Stimulated activated CD4-positive, alpha-beta T cell treated with anti-CD3 and anti-CD28 coated beads, Interleukin-1b, Interleukin-23, amount 100 ng/mL, for 4 hours (primary cell): ENCODE data around the gene ADRA2B.
"Not testable (repeated sequence)": the region's sequence is repeated elsewhere in the genome, so short reads cannot be mapped to it uniquely, and the experiment has no call there.

Experiments used
- DNase-seq, 2 donors: peaks; one replicate each; pipeline ENCODE4 v3.0.0-alpha.2; 2020; ENCODE audit warnings: low read depth in 2 of 2

Gene ADRA2B

GRCh38 chr2:96150007-96150640, 33.8 kb upstream of the ADRA2B start:
- no peak for DNase-seq

GRCh38 chr2:96148410-96149217, 32.2 kb upstream of the ADRA2B start:
- DNase-seq = peak; percentile 93 to 95

DNA sequence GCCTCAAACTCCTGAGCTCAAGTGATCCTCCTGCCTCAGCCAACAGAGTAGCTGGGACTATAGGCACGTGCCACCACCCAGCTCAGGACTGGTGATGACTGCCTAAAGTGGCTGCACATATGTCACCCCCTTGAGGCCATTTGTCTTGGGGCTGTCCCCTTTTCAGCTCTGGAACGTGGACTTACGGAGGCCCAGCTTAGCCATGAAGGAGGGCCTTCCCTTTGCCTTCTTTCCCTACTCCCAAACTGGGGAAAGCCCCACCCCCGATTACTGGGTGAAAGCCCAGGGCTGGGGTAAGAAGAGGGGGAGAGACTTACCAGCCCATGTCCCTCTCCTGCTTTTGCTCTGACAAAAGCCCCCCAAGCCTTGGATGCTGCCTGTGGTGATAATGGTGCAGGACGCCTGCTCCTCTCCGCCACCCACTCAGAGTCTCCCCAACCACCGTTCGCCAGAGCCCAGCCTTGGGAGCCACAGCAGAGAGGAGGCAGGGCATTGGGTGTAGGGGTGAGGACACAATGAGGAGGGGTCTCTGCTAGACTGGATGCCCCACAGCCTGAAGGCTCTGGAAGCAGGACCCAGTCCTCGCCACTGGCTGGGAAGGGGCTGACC, 31.3 kb upstream of the ADRA2B start:
- DNase-seq = no peak

DNA sequence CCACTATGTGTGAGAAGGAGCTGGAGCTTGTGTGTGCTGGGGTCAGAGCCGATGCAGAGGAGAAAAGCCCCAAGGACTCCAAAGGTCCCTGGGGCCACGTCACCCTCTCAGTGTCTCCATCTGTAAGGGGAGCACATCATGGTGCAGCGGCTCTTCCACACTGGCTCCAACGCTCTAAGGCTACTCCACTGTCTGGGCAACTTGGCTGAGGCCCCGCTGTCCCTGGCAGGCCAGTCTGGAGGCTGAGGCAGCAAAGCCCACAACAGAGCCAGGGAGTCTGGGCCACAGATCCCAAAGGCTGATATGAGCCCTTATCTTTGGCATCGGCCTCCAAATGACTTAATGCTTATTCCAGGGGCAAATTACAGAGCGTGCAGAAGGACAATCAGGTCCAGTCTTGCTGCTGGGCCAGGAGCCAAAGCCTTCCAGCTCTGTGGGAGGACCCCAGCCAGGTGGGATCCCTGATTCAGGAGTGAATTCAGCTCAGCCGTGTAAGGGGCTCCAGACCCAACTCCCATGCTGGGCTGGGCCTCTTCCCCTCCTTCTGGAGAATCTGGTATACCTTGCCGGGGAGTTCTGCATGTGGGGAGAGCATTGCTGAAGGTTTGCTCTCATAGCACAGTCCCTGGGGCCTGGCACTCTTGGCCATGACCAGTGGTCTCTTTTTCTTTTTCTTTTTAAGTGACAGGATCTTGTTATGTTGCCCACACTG, 30.7 kb upstream of the ADRA2B start:
- DNase-seq = no peak

- DNase-seq = peak; percentile 81 to 83
Measured at GRCh38 chr2:96146153-96146880, 29.9 kb upstream of the ADRA2B start.

DNA sequence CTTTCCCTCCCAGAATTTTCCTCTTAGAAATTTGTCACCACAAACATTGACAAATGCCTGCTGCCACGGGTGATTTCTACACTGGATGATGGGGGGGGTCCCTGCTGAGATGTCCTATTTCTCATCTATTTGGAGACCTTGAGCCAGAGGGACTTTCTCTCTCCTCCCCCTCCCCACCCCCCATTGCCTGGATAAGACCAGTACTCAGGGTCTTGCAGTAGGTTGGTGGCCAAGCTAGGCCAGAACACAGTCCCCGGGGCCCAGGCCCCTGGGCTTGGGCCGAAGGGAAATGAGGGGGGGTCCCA, 29.4 kb upstream of the ADRA2B start:
- no peak for DNase-seq

GRCh38 chr2:96145036-96145847, 28.9 kb upstream of the ADRA2B start, which contains the start of gene DUSP2:
Gene DUSP2 (minus strand): TSS chr2:96145440. CDS start chr2:96145354, 86 bp downstream.
- DNase-seq = peak; percentile 93

GRCh38 chr2:96144481-96145035, 28.2 kb upstream of the ADRA2B start:
- DNase-seq = peak in 1 of 2 donors; percentile 60

GRCh38 chr2:96143848-96144480, 27.6 kb upstream of the ADRA2B start:
- no peak for DNase-seq

DNA sequence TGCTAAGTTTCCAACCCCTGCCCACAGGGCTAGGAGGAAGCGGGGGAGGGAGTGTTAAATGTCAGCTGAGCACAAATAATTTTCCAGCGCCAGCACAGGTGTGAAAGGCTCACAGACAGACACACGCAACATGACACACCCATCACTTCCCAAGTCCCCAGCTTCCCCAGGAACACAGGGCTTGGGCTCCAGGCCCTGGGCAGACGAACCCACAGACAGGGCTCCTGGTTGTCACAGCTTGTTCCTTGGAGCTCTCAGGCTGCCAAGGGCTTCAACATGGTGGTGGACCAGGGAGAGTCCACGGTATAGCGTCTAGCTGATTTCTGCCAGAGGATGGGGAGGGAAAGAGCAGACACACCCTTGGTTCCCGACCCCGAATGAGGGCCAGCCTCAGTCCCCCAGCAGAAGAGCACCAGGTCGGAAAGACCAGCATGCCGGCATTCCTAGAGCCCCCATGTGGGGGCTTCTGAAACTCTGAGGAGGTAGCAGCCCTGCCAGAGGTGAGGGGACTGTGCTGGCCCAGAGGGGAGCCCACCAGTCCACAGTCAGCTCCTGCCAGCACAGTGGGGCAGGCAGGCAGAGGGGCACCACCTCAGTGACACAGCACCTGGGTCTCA, 27.0 kb upstream of the ADRA2B start:
- DNase-seq = no peak

DNA sequence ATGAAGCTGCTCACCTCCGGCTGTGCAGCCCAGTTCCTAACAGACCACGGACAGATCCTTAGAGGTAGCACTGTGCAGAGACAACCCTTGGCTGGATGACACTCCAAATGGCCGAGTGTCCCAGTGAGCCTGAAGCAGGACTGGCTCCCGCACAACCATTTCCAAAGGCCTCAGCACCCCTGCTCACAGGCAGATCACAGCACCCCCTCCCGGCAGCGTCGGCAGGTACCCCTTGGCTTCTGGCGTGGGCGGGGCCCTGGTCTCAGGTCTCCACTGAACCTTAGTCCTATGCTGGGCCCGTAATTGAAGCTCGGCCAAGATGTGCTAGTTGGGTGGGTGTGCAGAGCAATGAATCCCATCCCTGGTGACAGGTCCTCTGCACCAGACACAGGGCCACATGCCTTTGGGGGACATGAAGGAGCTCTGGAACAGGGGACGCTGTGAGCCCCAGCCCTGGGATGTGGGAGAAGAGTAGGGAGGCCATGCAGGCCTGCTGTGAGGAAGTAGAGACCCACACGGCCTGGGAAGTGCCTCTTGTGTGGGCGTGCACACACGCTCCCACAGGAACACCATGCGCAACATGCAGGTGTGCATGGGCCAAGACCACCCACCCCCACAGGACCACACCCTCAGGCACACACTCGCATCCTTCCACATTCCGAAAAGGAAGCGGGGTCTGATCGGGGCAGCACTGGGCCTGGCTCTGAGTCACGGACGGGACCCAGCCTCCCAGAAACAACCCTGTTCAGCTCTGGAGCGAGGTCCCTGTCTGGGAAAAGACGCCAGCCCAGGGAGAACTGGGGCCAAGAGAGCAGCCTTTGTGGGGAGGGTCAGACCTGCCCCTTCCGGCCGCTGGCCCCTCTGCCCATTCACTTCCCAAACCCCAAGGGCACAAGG, 26.1 kb upstream of the ADRA2B start:
- peak; percentile 73 to 79 for DNase-seq

- DNase-seq = not testable (repeated sequence)
Measured at GRCh38 chr2:96141624-96141967, 25.2 kb upstream of the ADRA2B start.

- DNase-seq = no peak
Measured at GRCh38 chr2:96140941-96141623, 24.7 kb upstream of the ADRA2B start.

DNA sequence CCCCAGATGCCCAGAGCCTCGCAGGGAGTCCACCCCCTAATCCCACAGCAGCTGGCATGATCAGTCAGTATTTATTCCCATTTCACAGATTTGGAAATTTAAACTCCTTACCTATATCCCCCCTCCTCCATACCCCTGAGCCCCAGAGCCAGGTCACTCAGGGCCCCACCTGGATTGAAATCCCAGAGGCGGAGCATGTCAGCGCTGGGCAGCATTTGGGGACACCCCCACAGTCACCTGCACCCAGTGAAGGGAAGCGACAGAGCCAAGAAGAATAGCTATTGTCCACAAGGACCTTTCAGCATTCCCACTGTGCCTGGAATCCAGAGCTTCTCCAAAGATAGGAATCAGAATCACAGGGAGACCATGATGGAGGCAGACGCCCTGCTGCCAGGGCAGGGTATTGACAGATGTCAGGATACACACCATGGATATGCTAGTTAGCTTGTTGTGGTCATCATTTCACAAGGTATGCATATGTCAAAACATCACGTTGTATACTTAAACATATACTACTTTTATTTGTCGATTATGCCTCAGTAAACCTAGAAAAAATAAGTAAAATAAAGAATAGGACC, 22.9 kb upstream of the ADRA2B start:
- DNase-seq = no peak

GRCh38 chr2:96138179-96139145, 22.1 kb upstream of the ADRA2B start, which contains the start of gene ASTL:
Gene ASTL (minus strand): TSS chr2:96138502. CDS start chr2:96138436, 66 bp downstream.
- peak in 1 of 2 donors; percentile 63 for DNase-seq
